Measurements from ENCODE around the gene SLC22A6.

SLC22A6 gene

GRCh38 chr11:62976109-62976508, 8.7 kb downstream of the SLC22A6 start:
- POLR2A ChIA-PET (ENCODE audit: low non-redundant PET): interaction anchor here (0.6 kb wide), 1 partner anchor 987 kb away, joined by 6 read pairs; no protein-coding TSS in a partner anchor
- no peak for DNase-seq (ENCODE audit: low spot score)

DNA sequence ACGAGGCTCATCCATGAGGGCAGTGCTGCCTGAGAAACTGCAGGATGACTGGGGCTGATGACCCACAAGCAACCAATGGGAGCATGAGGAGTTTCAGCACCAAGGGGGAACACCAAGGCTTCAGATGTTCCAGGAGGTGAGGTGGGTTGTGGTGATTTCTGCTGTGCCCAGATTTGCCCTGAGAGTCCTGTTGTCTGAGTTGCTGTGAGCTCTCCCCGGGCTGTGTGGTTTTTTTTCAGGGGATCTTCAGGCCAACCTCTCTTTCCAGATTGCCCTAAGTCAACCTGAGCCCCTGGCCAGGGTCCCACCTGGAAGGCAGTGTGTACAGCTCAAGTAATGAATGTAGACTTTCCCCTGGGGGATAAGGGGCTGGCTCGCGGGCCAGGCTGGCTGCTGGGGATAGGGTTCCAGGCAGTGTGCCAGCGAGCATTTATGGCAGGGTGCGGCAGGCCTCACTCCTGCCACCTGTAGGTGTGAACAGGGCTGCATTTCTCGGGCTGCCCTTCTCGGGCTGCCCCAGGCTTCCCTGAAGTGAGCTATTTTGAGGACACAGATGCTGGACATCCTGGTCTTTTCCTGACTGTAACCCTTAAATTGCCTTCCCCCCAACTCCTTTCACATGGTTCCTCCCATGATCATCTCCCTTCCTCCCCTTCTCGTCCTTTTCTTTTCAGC, 9.8 kb downstream of the SLC22A6 start:
- no peak for DNase-seq (ENCODE audit: low spot score)
- no peak overlapping the region for H3K27ac ChIP-seq
- ChIA-PET POLR2A (ENCODE audit: low non-redundant PET) (no interaction called here), CTCF (interaction anchor here (0.5 to 3.0 kb wide), 9 partner anchors 13 to 253 kb away, joined by 3 to 18 read pairs (median 3); no protein-coding TSS in a partner anchor)
- peak; percentile 28; the same call in 1 of the 2 replicates for TF ChIP-seq CTCF (conservative IDR thresholded peaks at IDR 0.05; ENCODE audit: low read depth)

More at GRCh38 chr11:62976109-62976508, 8.7 kb downstream of the SLC22A6 start:
- no peak for TF ChIP-seq CTCF (conservative IDR thresholded peaks at IDR 0.05; ENCODE audit: low read depth)
- H3K27ac ChIP-seq: no peak overlapping the region
- CTCF ChIA-PET: interaction anchor here (0.6 to 3.0 kb wide), 6 partner anchors 38 to 216 kb away, joined by 3 to 18 read pairs (median 3); no protein-coding TSS in a partner anchor

DNA sequence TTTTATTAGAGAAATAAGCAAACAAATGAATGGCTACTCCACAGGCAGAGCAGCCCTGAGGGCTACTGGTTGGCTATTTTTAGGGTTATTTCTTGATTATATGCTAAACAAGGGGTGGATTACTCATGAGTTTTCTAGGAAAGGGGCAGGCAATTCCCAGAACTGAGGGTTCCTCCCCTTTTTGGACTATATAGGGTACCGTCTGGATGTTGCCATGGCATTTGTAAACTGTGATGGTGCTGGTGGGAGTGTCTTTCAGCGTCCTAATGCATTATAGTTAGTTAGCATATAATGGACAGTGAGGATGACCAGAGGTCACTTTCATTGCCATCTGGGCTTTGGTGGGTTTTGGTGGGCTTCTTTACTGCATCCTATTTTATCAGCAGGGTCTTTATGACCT, 19.2 kb downstream of the SLC22A6 start:
- CTCF ChIA-PET: interaction anchor here (0.6 kb wide), 2 partner anchors 16 to 39 kb away, joined by 3 to 4 read pairs; no protein-coding TSS in a partner anchor

DNA sequence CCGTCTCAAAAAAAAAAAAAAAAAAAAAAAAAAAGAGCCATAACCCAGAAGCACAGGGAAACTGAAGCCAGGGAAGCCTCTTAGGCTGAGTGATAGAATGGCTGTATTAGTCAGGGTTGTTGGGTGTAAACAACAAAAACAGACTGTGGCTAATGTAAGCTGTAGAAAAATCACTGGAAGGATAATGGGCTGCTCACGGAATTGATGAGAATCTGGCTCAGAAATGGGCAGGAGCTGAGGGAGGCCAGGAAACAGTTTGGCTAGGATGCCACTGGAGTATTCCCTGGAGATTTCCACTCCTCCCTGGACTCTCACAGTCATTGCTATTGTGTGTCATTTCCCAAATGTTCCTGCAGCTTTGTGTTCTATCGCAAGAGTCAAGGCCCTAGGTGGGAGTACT, 22.4 kb downstream of the SLC22A6 start:
- no peak for TF ChIP-seq CTCF (conservative IDR thresholded peaks at IDR 0.05; ENCODE audit: low read depth)

More for the DNA sequence above, 19.2 kb downstream of the SLC22A6 start:
- no peak for DNase-seq (ENCODE audit: low spot score)
- H3K27ac ChIP-seq: no peak overlapping the region
- POLR2A ChIA-PET (ENCODE audit: low non-redundant PET): no interaction called here
- TF ChIP-seq CTCF (conservative IDR thresholded peaks at IDR 0.05; ENCODE audit: low read depth): no peak

GRCh38 chr11:62961017-62961570, 23.7 kb downstream of the SLC22A6 start:
- no peak overlapping the region for H3K27ac ChIP-seq
- no peak for TF ChIP-seq CTCF (conservative IDR thresholded peaks at IDR 0.05; ENCODE audit: low read depth)
- no peak for DNase-seq (ENCODE audit: low spot score)
- ChIA-PET CTCF (no interaction called here), POLR2A (ENCODE audit: low non-redundant PET) (no interaction called here)

More for the DNA sequence above, 22.4 kb downstream of the SLC22A6 start:
- DNase-seq (ENCODE audit: low spot score): no peak
- ChIA-PET POLR2A (ENCODE audit: low non-redundant PET) (no interaction called here), CTCF (interaction anchor here (0.5 to 1.1 kb wide), 2 partner anchors 267 to 735 kb away, joined by 3 read pairs; no protein-coding TSS in a partner anchor)
- H3K27ac ChIP-seq: no peak overlapping the region

DNA sequence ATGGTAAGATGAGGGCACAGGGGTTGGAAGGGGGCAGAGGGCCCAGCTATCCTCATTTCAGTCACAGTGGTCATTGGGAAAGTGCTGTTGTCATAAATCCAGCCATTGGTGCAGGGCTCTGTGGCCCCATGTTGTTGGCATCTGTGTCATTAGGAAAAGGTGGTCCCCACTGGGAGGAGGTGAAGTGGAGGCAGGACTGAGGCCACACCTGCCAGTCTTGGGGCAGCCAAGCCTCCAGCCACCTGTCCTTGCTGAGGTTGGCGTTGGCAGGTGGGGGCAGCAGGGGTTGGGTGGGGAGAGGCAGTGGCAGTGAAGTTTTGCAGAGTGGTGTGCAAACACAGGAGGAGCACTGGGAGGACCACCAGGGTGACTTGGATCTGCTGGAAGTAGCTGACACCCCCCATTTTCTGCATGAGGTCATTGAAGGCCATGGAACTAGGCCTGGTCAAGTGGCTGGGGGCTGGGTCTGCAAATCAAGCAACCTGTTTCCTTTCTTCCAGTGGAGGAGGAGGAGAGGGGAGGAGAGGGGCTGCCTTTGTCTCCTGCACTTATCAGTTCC, 25.3 kb downstream of the SLC22A6 start:
- CTCF ChIA-PET: interaction anchor here (0.9 kb wide), 1 partner anchor 54 kb away, joined by 3 read pairs; no protein-coding TSS in a partner anchor
- no peak for TF ChIP-seq CTCF (conservative IDR thresholded peaks at IDR 0.05; ENCODE audit: low read depth)
- POLR2A ChIA-PET (ENCODE audit: low non-redundant PET): no interaction called here
- no peak overlapping the region for H3K27ac ChIP-seq
- no peak for DNase-seq (ENCODE audit: low spot score)
